GM06990 (cell line): ENCODE data around the gene ABCB4.
"Not testable (repeated sequence)": the region's sequence is repeated elsewhere in the genome, so short reads cannot be mapped to it uniquely, and the experiment has no call there.

ENCODE experiments used
- DNase-seq: peaks from one replicate; pipeline ENCODE4 v3.0.0-alpha.2; 2011; ENCODE audit not compliant: insufficient read length; ENCODE audit errors: extremely low read depth
- H3K27me3 ChIP-seq: replicated peaks from 2 replicates; pipeline ENCODE4 v1.6.0; 2011; ENCODE audit warnings: low read length; ENCODE audit not compliant: control insufficient read depth, insufficient read depth
- H3K36me3 ChIP-seq: 2 replicates; pipeline ENCODE4 v1.5.1; 2011; ENCODE audit warnings: low read length; ENCODE audit not compliant: control insufficient read depth, insufficient read depth
- H3K4me3 ChIP-seq: replicated peaks from 2 replicates; pipeline ENCODE4 v1.5.1; 2011; ENCODE audit warnings: low read depth, mild to moderate bottlenecking, control low read depth, low read length
- TF ChIP-seq, protein P1 (sequence below): IDR thresholded peaks from 2 replicates; pipeline ENCODE4 v1.5.1; 2011; ENCODE audit warnings: low read length, control low read depth, mild to moderate bottlenecking, inconsistent platforms; ENCODE audit not compliant: insufficient read depth, poor library complexity, severe bottlenecking

Gene ABCB4

DNA sequence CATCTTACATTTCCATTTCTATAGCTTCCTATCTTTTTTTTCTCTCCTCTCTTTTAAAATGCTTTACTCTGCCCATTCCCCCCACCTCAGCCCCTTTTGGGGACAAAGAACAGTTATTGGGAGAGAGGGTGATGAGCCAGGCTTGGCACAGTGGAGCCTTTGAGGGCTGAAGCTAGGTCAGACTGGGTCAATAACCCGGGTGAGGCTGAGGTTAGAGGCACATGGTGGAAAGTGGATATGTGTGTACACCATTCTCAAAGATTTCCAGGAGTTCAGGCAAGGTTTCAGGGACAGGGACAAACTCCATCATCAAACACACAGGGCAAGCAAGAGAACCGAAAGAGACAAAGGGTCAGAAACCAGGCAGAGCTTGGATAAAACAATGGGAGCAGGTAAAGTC lies 11.5 kb downstream of the ABCB4 start:
- Histone ChIP-seq H3K36me3 (no peaks in the 10 kb centered on the region), H3K4me3 (no peak overlapping the region), H3K27me3 (no peaks in the 10 kb centered on the region)
- TF ChIP-seq, protein P1, sequence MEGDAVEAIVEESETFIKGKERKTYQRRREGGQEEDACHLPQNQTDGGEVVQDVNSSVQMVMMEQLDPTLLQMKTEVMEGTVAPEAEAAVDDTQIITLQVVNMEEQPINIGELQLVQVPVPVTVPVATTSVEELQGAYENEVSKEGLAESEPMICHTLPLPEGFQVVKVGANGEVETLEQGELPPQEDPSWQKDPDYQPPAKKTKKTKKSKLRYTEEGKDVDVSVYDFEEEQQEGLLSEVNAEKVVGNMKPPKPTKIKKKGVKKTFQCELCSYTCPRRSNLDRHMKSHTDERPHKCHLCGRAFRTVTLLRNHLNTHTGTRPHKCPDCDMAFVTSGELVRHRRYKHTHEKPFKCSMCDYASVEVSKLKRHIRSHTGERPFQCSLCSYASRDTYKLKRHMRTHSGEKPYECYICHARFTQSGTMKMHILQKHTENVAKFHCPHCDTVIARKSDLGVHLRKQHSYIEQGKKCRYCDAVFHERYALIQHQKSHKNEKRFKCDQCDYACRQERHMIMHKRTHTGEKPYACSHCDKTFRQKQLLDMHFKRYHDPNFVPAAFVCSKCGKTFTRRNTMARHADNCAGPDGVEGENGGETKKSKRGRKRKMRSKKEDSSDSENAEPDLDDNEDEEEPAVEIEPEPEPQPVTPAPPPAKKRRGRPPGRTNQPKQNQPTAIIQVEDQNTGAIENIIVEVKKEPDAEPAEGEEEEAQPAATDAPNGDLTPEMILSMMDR: no peak
- no peak for DNase-seq

DNA sequence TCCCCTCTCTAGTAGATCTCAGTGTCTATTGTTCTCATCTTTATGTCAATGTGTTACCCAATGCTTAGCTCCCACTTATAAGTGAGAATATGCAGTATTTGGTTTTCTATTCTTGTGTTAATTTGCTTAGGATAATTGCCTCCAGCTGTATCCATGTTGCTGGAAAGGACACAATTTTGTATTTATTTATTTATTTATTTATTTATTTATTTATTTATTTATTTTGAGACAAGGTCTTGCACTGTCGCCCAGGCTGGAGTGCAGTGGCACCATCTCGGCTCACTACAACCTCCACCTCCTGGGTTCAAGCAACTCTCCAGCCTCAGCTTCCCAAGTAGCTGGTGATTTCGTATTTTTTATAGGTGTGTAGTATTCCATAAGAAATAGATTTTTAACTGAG lies 15.0 kb downstream of the ABCB4 start:
- not testable (repeated sequence) for H3K36me3 ChIP-seq, DNase-seq, H3K4me3 ChIP-seq, H3K27me3 ChIP-seq

DNA sequence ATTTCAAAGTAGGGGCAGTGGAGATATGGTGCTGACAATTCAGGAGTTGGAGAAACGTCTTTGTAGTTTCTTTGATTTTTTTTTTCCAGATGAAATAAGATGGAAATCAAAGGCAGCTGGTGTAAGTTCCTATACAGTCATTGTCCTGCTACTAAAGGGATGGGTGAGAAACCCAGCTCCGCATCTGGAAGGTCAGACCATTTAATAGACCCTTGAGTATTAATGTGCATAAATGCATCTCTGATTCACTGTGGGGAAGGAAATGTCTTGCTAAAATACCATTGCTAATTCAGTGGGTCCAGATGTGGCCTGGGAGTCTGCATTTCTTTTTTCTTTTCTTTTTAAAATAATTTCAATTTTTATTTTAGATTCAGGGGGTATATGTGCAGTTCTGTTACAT lies 15.5 kb downstream of the ABCB4 start:
- Histone ChIP-seq H3K27me3 (no peaks in the 10 kb centered on the region), H3K36me3 (no peaks in the 10 kb centered on the region), H3K4me3 (no peak overlapping the region)
- DNase-seq: no peak
- TF ChIP-seq, protein P1: no peak

DNA sequence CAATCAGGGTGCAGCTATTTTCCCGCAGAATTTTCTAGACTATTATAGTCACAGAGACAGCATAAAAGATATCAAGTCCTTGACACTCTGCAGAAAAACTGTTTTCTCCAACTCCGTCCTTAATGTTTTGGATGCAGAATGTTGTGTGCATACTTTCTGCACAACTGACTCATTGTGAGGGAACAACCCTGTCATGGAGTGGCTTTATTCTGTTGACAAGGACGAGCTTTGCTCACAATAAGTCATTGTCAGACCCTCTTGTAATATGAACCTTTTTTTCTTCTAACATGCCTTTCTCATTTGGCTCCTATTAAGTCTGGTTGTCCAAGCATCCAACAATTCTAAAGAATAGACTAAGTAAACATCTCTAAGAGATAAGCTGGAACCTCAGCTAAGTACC lies 17.3 kb downstream of the ABCB4 start:
- no peaks in the 10 kb centered on the region for H3K27me3 ChIP-seq
- TF ChIP-seq, protein P1: no peak
- DNase-seq: no peak
- no peaks in the 10 kb centered on the region for H3K36me3 ChIP-seq
- no peak overlapping the region for H3K4me3 ChIP-seq

DNA sequence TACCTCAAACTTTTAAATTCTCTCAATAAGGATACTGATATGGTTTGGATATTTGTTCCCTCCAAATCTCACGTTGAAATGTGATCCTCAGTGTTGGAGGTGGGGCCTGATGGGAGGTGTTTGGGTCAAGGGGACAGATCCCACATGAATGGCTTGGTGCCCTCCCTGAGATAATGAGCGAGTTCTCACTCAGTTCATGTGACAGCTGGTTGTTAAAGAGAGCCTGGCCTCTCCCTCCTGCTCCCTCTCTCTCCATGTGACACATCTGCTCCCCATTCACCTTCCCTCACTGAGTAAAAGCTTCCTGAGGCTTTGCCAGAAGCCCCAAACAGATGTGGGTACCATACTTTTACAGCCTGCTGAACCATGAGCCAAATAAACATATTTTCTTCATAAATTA lies 19.2 kb downstream of the ABCB4 start:
- Histone ChIP-seq H3K27me3 (no peaks in the 10 kb centered on the region), H3K36me3 (no peaks in the 10 kb centered on the region), H3K4me3 (no peak overlapping the region)
- DNase-seq: no peak
- TF ChIP-seq, protein P1: no peak

DNA sequence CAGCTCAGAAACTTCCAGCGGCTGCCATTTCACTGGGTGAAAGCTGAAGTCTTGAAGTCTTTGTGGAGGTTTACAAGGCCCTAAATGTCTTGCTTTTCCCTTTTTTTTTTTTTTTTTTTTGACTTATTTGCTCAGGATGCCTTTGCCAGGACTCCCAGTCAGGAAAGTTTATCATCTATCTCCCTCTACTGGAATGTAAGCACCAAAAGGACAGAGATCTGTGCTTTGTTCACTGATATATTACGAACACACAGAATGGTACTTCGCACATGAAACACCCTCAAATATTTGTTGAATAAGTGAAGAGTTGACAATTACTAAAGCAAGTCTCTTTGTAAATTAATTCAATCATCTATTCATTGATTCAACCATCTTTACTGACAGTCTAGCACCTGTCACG lies 23.2 kb downstream of the ABCB4 start:
- Histone ChIP-seq H3K27me3 (no peaks in the 10 kb centered on the region), H3K36me3 (no peaks in the 10 kb centered on the region; the same call in 1 of the 2 replicates), H3K4me3 (no peak overlapping the region)
- no peak for DNase-seq
- TF ChIP-seq, protein P1: no peak
